Ovary (tissue), 9 donors: ENCODE measurements around the gene SPDYE6. TPM values are rescaled to one million over a fixed set of nuclear protein-coding genes. Genes with fewer than 3 reads are reported as not detected.

Experiments
- DNase-seq, 5 donors: peaks; one replicate each; pipeline ENCODE4 v3.0.0-alpha.2; 2019 to 2020
- H3K27ac ChIP-seq, 2 donors: fragments of 200-600 bp; one replicate each; pipeline versions ENCODE4 v1.5.1 to v1.8.0; 2019 to 2022
- H3K27me3 ChIP-seq: fragments of 200-600 bp; one replicate; pipeline ENCODE4 v1.8.0; 2022
- H3K36me3 ChIP-seq: fragments of 200-600 bp; sonication (generic); one replicate; pipeline ENCODE4 v1.5.1; 2019
- H3K4me1 ChIP-seq: one replicate; pipeline ENCODE4 v1.8.1; 2013; ENCODE audit warnings: mild to moderate bottlenecking, moderate library complexity; ENCODE audit not compliant: insufficient read depth
- H3K4me3 ChIP-seq: fragments of 200-600 bp; sonication (generic); one replicate; pipeline ENCODE4 v1.5.1; 2017
- H3K9me3 ChIP-seq, 2 donors: fragments of 200-600 bp in 1 of 2; sonication (generic) in 1 of 2; one replicate each; pipeline versions ENCODE4 v1.5.1 to v1.8.1; 2013 to 2019; ENCODE audit warnings: mild to moderate bottlenecking in 1 of 2, moderate library complexity in 1 of 2
- CTCF ChIP-seq, 3 donors: fragments of 450-650 bp in 2 of 3; fragments of 200-600 bp in 1 of 3; IDR thresholded peaks; one replicate each; pipeline versions ENCODE4 v1.5.1 to v1.8.0; 2016 to 2022; ENCODE audit warnings: antibody characterized with exemption in 3 of 3, mild to moderate bottlenecking in 1 of 3
- WGBS, 3 donors: extraction: QIAGEN DNeasy Blood & Tissue Kit in 1 of 3; methylation state at CpG; one replicate each; pipeline versions ENCODE4 v1.1.5 to v1.1.7; 2013 to 2017; 5-methylcytosine and 5-hydroxymethylcytosine counted together
- intact Hi-C, 4 donors: fragments of 100-400 bp; cut with DNase I; formaldehyde crosslinking; loops; one replicate each; pipeline versions ENCODE4 v1.11.0 to v1.15.1; 2022 to 2023
- microRNA-seq, 3 donors: library from miRNA; unstranded; fragments of <30 nt; microRNA quantifications; one replicate each; pipeline versions ENCODE4 to v1.2.0, GENCODE V29; 2019 to 2020
- polyA plus RNA-seq, 2 donors: library from polyadenylated mRNA; stranded (reverse); fragments of 200-250 nt in 1 of 2; fragments of 350-450 nt in 1 of 2; fragmentation: Illumina TruSeq in 1 of 2; extraction: RNeasy Lipid Tissue Mini Kit (QIAGEN cat#74804) in 1 of 2; gene quantifications; one replicate each; pipeline ENCODE4 v1.2.3, GENCODE V29; 2013 to 2014
- small RNA-seq: library from RNA; depleted of rRNA; stranded (forward); fragments of <200 nt; gene quantifications from one replicate; pipeline ENCODE3, GENCODE V24; 2016
- total RNA-seq, 7 donors: library from RNA; depleted of rRNA in 2 of 7; stranded (reverse); fragments of >200 nt in 2 of 7; fragmentation: NEBNext Ultra II Directional in 3 of 7; extraction: Animal tissue kit (Norgen Biotek cat#: 25700) in 3 of 7; gene quantifications; one replicate each; pipeline versions ENCODE4 v1.1.0 to v1.2.4, GENCODE V29; 2016 to 2023
- donor health status: DM: no; HTN: no; CAD: no; lungs with moderate emphysema.
- donor health status: DM: no; HTN: no; CAD: no.
- donor health status: Bipolar disorder and iron deficiency.
- donor health status: DM: yes; HTN: yes; CAD: no.
- donor health status: DM: no; HTN: no; CAD: no.
- donor health status: DM: yes; HTN: yes; CAD: no.

The SPDYE6 gene
- total and polyA plus RNA-seq, 9 donors = not detected

- no peaks in the 10 kb centered on the region for H3K36me3 ChIP-seq
- H3K4me1 ChIP-seq = no peaks in the 10 kb centered on the region
- no peak overlapping the region for H3K4me3 ChIP-seq
- H3K27me3 ChIP-seq = no peaks in the 10 kb centered on the region
- DNase-seq = no peak
- intact Hi-C loops = no loop called here
- no peak overlapping the region for H3K27ac ChIP-seq
- H3K9me3 ChIP-seq = no peaks in the 10 kb centered on the region
- TF ChIP-seq CTCF (IDR thresholded peaks at IDR 0.05) = no peak
- 85 to 90% (median 88%) methylated on average over 6 of the region's 6 CpGs for whole genome bisulfite sequencing, 3 donors
Observed at GRCh38 chr7:102296179-102296438, 60.1 kb downstream of the SPDYE6 start.

Small RNA genes lying within 50 kb of the gene (microRNA-seq; reads per million reads assigned to microRNA genes)
- gene MIR548O = 0 to 0.16 (median 0) reads per million in 3 donors

Small RNA genes lying within 50 kb of the gene (small RNA-seq; reads per million reads assigned to genes)
- gene AC091390.4 = not detected
- gene MIR548O = not detected
- gene RF00019 = not detected

Other genes with a start within 250 kb of the SPDYE6 start
- 1 to 10 TPM; 3.9 to 8.9 (median 5.0) TPM for gene SH2B2, start 69.6 kb downstream of the SPDYE6 start, total RNA-seq
- gene SH2B2, start 69.6 kb downstream of the SPDYE6 start, polyA plus RNA-seq = 1 to 10 TPM; 1.4 to 2.0 TPM
- 10 to 100 TPM; 17.4 to 28.8 (median 23.9) TPM for gene PRKRIP1, start 39.9 kb upstream of the SPDYE6 start, total RNA-seq
- 10 to 100 TPM; 23.4 to 26.9 TPM for gene PRKRIP1, start 39.9 kb upstream of the SPDYE6 start, polyA plus RNA-seq
- gene ORAI2, start 77.1 kb upstream of the SPDYE6 start, total RNA-seq = 10 to 100 TPM in 6 of 7 donors, 1 to 10 TPM in 1; 6.4 to 18.9 (median 16.3) TPM
- gene ORAI2, start 77.1 kb upstream of the SPDYE6 start, polyA plus RNA-seq = 10 to 100 TPM in 1 of 2 donors, 1 to 10 TPM in 1; 3.2 to 10.0 TPM
- gene ALKBH4, start 108.4 kb upstream of the SPDYE6 start, total RNA-seq = 10 to 100 TPM in 5 of 7 donors, 1 to 10 TPM in 2; 9.8 to 15.5 (median 12.2) TPM
- gene ALKBH4, start 108.4 kb upstream of the SPDYE6 start, polyA plus RNA-seq = 10 to 100 TPM in 1 of 2 donors, 1 to 10 TPM in 1; 6.2 to 11.9 TPM
- 10 to 100 TPM; 10.7 to 26.2 (median 14.6) TPM for gene LRWD1, start 108.5 kb upstream of the SPDYE6 start, total RNA-seq
- 10 to 100 TPM in 1 of 2 donors, 1 to 10 TPM in 1; 3.4 to 12.6 TPM for gene LRWD1, start 108.5 kb upstream of the SPDYE6 start, polyA plus RNA-seq
- gene POLR2J, start 122.5 kb upstream of the SPDYE6 start, total RNA-seq = 10 to 100 TPM; 17.7 to 48.0 (median 40.2) TPM
- gene POLR2J, start 122.5 kb upstream of the SPDYE6 start, polyA plus RNA-seq = 10 to 100 TPM; 41.9 to 77.1 TPM
- gene RASA4B, start 161.3 kb upstream of the SPDYE6 start, total RNA-seq = 10 to 100 TPM in 4 of 7 donors, 1 to 10 TPM in 3; 5.3 to 36.2 (median 12.6) TPM
- gene RASA4B, start 161.3 kb upstream of the SPDYE6 start, polyA plus RNA-seq = 10 to 100 TPM in 1 of 2 donors, 1 to 10 TPM in 1; 2.1 to 21.1 TPM
- 10 to 100 TPM in 4 of 7 donors, 1 to 10 TPM in 3; 3.4 to 16.7 (median 12.2) TPM for gene UPK3BL2, start 187.3 kb upstream of the SPDYE6 start, total RNA-seq
- gene UPK3BL2, start 187.3 kb upstream of the SPDYE6 start, polyA plus RNA-seq = 1 to 10 TPM in 1 of 2 donors, not detected in 1; 8.5 TPM
- gene SPDYE2, start 194.8 kb upstream of the SPDYE6 start, total RNA-seq = under 1 TPM in 4 of 7 donors, not detected in 3; 0.20 to 0.47 (median 0.44) TPM
- under 1 TPM in 1 of 2 donors, not detected in 1; 0.21 TPM for gene SPDYE2, start 194.8 kb upstream of the SPDYE6 start, polyA plus RNA-seq
- gene POLR2J3, start 216.1 kb upstream of the SPDYE6 start, total RNA-seq = 10 to 100 TPM in 6 of 7 donors, 1 to 10 TPM in 1; 4.5 to 29.5 (median 18.0) TPM
- 100 to 1,000 TPM in 1 of 2 donors, 10 to 100 TPM in 1; 95.6 to 209 TPM for gene POLR2J3, start 216.1 kb upstream of the SPDYE6 start, polyA plus RNA-seq